Activated T-helper 9 cell treated with anti-CD3 and anti-CD28 coated beads, Interleukin-2, amount 50 U/mL, for 16 hours (primary cell): ENCODE measurements around the gene CD248.
"Not testable (repeated sequence)": the region's sequence is repeated elsewhere in the genome, so short reads cannot be mapped to it uniquely, and the experiment has no call there.

Experiments used
- DNase-seq: peaks from one replicate; pipeline ENCODE4 v3.0.0-alpha.2; 2020; ENCODE audit warnings: low read depth

Gene CD248

DNA sequence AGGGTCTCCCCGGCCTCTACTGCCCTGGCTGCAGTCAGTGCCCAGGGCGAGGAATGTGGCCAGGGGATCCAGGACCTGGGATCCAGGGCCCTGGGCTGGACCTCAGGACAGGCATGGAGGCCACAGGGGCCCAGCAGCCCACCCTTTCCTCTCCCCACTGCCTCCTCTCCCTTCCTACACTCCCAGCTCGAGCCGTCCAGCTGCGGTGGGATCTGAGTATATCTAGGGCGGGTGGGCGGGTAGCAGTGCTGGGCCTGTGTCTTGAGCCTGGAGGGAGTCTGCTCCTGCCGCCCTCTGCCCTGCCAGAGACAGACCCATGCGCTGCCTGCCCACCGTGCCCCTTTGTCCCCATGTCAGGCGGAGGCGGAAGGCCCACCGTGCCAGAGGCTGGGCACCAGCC lies 40.2 kb downstream of the CD248 start:
- DNase-seq = not testable (repeated sequence)

DNA sequence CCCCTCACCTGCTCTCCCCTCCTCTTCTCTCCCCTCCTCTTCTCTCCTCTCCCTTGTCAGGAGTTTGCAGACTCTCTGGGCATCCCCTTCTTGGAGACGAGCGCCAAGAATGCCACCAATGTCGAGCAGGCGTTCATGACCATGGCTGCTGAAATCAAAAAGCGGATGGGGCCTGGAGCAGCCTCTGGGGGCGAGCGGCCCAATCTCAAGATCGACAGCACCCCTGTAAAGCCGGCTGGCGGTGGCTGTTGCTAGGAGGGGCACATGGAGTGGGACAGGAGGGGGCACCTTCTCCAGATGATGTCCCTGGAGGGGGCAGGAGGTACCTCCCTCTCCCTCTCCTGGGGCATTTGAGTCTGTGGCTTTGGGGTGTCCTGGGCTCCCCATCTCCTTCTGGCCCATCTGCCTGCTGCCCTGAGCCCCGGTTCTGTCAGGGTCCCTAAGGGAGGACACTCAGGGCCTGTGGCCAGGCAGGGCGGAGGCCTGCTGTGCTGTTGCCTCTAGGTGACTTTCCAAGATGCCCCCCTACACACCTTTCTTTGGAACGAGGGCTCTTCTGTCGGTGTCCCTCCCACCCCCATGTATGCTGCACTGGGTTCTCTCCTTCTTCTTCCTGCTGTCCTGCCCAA lies 40.7 kb downstream of the CD248 start:
- DNase-seq = no peak

DNA sequence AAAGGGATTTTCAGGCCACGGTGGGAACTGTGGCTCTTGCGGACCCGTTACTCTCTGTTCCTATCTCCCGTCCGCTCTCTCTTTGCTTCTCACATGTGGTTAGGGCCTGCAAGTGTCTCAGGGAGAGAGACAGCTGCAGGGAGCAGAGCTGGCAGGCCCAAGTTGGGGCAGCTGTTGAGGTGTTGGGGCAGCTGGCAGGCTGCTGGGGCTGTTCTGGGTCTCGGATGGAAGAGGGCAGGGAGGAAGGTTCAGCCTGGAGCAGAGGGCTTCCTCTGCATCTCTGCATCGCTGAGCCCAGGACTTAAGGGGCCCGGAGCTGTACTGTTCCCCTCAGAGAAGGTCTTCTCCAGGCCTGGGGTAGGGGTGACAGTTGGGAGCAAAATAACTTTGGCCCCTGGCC lies 41.4 kb downstream of the CD248 start:
- DNase-seq = no peak

DNA sequence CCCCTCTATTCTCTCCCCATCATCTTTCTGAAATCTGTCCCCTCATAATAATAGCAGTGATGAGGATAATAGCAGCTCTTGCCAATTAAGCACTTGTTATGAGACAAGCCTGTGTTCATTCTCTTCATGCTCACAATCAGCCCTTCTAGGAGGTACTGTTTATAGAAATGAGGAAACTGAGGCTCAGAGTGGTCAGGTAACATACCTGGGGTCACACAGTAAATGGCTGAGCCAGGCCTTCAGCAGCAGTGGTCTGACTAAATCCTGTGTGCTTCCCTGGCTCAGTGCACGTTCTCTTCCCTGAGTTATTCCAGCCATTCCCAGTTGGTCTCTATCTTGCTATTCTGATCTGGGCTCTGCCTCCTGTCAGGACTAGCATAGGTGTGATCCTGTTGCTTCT lies 42.6 kb downstream of the CD248 start:
- DNase-seq = no peak

DNA sequence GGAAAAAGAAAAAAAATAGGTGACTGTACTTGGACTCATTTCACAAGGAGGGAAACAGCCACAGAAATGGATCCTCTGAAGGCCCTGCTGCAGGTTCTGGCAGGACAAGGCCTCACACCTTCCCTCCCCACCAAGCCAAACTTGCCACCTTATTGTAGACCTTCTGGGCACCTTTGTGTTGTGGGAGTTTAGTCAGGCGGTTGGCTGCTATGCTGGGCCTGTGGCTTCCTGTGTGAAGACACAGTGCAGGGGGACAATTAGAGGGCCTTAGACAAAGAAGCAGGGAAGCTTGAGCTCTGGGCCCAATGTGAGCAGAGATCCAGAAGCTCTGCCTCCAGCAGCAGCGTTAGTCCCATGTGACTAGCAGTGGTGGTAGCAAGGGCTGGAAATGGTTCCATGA lies 44.2 kb downstream of the CD248 start:
- DNase-seq = no peak

DNA sequence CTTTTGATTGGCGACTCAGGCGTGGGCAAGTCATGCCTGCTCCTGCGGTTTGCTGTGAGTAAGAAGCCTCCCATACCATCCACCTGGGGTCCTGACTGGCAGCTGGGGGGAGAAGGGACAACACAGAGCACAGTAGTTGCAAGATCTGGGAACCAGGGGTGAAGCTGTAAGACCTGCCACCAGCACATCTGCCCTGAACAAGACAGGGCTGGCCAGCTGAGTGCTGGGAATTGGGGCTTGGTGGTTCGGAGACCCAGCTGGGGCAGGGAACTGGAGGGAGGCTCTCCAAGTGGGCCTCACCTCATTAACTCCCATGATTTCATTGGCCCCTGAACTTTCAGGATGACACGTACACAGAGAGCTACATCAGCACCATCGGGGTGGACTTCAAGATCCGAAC lies 45.0 kb downstream of the CD248 start:
- DNase-seq = no peak

DNA sequence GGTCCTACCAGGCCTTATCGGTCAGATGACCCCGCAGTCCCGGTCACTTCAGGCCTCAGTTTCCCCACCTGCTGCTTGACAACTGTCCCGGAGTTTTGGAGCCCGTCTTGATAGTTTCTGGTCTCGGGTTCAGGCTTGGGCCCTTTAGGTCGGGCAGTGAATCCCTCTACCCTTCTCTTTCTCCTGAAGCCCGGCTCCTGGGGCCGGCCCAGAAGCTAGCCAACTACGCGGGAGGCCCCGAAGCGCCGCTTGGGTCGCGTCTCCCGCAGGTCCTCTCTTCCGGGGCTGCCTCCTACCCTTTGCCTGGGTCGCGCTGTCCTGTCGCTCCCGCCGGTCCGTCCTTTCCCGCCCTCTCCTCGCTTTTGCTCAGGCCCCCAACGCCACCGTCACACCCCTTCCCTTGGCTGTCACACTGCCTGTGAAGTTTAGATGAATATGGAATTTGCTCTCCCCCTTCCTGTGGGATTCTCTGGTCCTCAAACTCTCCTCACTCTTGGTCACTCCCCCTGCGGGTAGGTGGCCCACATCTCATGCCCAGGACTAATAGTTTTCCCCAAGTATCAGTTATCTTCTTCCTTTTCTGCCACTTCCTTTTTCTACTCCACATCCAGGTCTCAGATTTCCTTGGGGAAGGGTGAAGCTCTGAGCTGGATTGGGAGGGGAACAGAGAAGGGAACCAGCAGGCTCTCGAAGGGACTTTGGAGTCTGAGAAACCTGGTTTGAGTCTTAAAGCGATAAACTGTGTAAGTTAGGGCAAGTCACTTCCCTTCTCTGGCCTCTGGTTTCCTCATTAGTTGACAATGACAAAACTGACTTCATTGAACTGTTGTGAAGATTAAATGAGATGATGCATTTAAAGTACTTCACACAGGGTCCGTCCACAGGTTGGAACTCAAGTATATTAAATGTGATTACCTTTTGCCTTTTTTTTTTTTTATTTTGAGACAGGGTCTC lies 47.6 kb downstream of the CD248 start:
- DNase-seq = no peak

DNA sequence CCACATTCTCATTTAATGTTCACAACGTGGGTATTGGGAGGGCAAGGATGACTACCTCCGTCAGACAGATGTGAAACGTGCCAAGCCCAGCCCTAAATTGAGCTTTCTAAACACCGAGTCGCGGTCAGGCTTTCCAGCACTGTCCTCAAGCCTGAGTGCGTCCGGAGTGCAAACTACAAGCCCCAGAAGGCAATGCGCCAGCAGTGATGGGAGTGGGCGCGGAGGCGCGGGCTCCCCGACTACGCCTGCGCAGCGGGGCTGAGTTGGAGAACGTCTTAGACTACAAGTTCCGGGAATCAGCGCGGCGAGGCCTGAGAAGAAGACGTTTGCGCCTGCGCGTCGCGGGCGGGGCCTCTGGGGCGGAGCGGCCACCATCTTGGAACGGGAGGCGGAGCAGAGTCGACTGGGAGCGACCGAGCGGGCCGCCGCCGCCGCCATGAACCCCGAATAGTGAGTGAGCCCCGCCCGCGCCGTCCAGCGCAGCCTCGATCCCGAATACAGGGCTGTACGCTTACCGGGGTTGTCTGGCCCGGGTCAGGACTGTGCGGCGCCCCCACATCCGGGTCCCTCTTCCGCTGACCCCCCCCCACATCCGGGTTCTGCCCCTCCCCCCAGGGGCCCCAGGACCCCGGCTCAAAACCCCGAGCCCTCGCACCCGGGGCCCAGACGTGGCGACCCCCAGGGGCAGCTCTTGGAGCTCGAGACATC lies 48.4 kb downstream of the CD248 start, which contains the start of gene RAB1B:
Gene RAB1B, plus strand, starts transcription at position 396 of the 708 bp plus-strand sequence. Its CDS starts 41 bp downstream, at position 437.
- peak; percentile 100 for DNase-seq

DNA sequence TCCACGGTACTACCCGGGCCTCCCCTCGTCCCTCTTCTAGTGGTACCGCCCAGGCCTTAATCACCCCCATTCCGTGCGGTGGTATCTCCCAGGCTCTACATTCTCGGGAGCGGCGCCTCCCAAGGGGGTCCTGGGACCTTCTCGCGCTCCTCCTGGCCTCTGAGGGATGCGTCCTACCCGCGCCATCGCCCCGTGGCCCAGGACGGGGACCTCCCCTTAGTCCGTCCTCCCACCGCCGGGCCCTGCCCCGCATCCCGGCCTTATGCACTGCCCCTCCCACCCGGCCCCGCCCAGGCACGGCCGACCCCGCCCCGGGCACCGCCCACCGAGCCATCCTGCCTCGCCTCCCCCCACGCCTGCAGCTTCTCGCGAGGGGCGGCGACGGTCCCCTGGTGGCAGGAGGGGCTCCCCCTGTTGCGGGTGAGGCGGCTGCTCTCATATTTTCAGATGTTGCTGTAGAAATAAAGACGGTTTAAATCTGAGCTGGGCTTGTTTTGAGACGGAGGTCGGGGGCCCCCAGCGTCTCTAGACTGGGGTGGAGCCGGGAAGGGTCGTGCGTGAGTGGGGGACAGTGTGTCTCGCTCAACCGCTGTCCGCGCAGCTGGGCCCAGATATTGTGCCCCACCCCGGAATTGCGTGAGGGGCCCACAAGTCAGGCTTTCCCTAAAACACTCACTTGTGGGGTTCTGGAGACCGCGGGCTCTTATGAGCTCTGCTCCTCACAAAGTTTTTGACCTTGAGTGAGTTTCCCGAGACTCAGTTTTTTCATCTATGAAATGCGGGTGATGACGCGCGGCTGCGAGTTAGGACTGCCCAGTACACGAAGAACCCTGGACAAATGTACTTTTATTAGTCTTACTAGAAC lies 49.2 kb downstream of the CD248 start:
- peak; percentile 80 for DNase-seq

DNA sequence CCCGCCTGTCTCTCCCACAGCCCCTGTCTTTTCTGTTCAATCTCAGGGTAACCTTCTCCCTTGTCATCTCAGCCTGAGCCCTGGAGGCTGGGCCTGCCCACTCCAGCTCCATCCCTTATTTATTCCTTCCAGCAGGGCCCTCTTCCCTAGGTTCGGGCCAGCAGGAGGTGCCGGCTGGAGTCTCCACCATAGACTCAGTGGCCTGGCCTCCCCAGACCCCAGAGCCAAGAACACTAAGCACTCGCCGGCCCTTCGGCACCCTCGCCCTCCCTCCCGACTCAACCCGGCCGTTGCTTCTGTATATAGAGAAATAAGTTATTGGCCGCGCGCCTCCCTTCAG lies 49.8 kb downstream of the CD248 start:
- no peak for DNase-seq

DNA sequence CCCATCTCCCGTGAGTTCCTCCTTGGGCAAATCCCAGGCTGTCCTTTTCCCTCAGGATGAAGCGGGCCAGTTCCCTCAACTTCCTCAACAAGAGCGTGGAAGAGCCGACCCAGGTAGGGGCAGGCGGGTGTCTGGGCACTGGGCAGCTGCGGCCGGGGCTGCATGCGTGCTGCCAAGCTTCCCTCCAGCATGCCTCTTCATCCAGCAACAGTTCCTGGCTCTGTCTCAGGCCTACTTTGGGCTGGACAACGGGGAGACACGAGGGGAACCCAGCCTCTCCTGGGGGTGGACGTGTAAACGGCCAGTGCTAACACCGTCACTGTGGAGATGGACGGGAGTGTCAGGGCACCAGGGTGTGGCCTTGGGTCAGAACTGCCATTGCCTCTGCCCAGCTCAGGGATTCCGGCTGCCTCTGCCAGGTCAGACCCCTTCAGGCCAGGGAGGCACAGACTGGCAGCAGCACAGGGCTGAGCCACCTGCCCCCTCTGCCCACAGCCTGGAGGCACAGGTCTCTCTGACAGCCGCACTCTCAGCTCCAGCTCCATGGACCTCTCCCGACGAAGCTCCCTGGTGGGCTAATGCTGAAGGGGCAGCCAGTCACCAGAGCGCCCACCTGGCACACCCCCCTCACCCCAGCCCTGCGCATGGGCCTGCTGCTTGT lies 50.3 kb downstream of the CD248 start:
- no peak for DNase-seq

DNA sequence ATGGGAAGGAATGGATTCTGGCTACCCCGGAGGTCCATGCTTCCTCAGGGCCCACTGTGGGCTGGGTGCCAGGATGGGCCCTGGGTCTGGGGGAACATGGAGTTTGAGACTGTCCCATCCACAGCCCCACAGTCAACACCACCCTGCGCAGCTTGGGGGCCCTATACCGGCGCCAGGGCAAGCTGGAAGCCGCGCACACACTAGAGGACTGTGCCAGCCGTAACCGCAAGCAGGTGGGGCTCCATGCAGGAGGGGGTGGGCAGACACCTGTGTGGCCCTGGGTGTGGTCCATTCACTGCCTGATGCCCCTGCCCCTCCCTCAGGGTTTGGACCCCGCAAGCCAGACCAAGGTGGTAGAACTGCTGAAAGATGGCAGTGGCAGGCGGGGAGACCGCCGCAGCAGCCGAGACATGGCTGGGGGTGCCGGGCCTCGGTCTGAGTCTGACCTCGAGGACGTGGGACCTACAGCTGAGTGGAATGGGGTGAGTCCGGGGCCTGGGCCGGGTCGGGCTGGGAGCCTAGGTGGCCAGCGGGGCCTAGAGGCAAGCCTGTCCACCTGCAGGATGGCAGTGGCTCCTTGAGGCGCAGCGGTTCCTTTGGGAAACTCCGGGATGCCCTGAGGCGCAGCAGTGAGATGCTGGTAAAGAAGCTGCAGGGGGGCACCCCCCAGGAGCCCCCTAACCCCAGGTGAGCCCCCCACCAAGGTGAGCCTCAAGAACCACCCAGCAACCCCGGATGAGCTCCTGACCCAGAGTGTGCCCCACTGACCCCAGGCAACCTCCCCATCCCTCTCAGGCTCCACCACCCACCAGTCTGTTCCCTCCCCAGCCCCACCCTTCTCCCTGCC lies 51.1 kb downstream of the CD248 start:
- no peak for DNase-seq

DNA sequence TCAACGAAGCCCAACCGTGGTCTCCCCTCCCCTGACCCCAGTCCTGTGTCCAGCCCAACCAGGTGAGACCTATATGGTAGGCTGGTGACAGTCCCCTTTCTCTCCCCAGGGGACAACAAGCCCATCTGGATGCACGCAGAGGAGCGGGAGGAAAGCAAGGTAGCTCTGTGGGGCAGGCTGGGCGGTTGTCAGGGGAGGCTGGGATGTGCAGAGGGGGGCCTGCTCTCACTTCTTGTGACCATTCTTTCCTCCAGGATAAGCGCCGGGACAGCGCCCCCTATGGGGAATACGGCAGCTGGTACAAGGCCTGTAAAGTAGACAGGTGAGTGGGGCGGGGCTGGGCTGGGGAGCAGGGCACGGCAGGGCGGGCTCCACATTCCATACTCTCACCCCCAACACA lies 51.9 kb downstream of the CD248 start:
- no peak for DNase-seq
